CD4-positive, alpha-beta T cell (primary cell): Measurements from ENCODE around the gene TECPR2. TPM values are rescaled to one million over a fixed set of nuclear protein-coding genes. Genes with fewer than 3 reads are reported as not detected.

Source experiments
- ATAC-seq: fragments of 200-7000 bp; cut with Tn5 transposase; one replicate; pipeline ENCODE4 v1.10.0; 2022; ENCODE audit warnings: mild to moderate bottlenecking; ENCODE audit not compliant: poor library complexity
- CTCF ChIA-PET: fragments of 350-600 bp; sonication (Branson Sonifier 250); formaldehyde crosslinking; loops from one replicate; lab custom pipeline; 2021; ENCODE audit warnings: antibody characterized with exemption, inconsistent platforms; lab: Charles Lee
- POLR2A ChIA-PET: fragments of 350-600 bp; sonication (Branson Sonifier 250); formaldehyde crosslinking; loops from one replicate; lab custom pipeline; 2021; ENCODE audit warnings: antibody characterized with exemption, inconsistent platforms; lab: Charles Lee
- DNase-seq, 14 experiments: peaks; one replicate each; pipeline ENCODE4 v3.0.0-alpha.2; 2013 to 2020; ENCODE audit warnings: mixed read lengths in 2 of 14
- H3K27ac ChIP-seq, 2 donors: one replicate each; pipeline versions ENCODE4 v1.5.1 to v1.7.0; 2013; ENCODE audit warnings: low read length in 2 of 2, low read depth in 1 of 2, mild to moderate bottlenecking in 1 of 2
- H3K27me3 ChIP-seq, 2 experiments: 1 replicate in 1 of 2; 2 replicates in 1 of 2; pipeline versions ENCODE4 v1.6.1 to v1.7.0; 2013; ENCODE audit warnings: low read length in 2 of 2, control low read depth in 1 of 2, mild to moderate bottlenecking in 1 of 2, moderate library complexity in 1 of 2; ENCODE audit not compliant: insufficient read depth in 2 of 2, control insufficient read depth in 1 of 2
- H3K36me3 ChIP-seq: one replicate; pipeline ENCODE4 v1.6.1; 2013; ENCODE audit warnings: low read length, control low read depth; ENCODE audit not compliant: insufficient read depth
- H3K4me1 ChIP-seq: one replicate; pipeline ENCODE4 v1.6.1; 2013; ENCODE audit warnings: low read length, control low read depth; ENCODE audit not compliant: insufficient read depth
- H3K4me3 ChIP-seq: one replicate; pipeline ENCODE4 v1.5.1; 2013; ENCODE audit warnings: mild to moderate bottlenecking, low read length, moderate library complexity
- H3K9me3 ChIP-seq, 2 experiments: 1 replicate in 1 of 2; 2 replicates in 1 of 2; pipeline versions ENCODE4 v1.6.1 to v1.7.0; 2013; ENCODE audit warnings: low read length in 2 of 2, mild to moderate bottlenecking in 2 of 2, control low read depth in 1 of 2, moderate library complexity in 1 of 2; ENCODE audit not compliant: control insufficient read depth in 1 of 2, insufficient read depth in 1 of 2
- H3K27ac Mint-ChIP-seq: one replicate; pipeline ENCODE4 v1.8.0; 2020; ENCODE audit warnings: mixed read lengths
- H3K27me3 Mint-ChIP-seq: one replicate; pipeline ENCODE4 v1.8.0; 2021; ENCODE audit warnings: mixed read lengths
- H3K36me3 Mint-ChIP-seq: one replicate; pipeline ENCODE4 v1.8.0; 2021; ENCODE audit warnings: low read depth, mixed read lengths
- H3K4me1 Mint-ChIP-seq: one replicate; pipeline ENCODE4 v1.8.0; 2021; ENCODE audit warnings: low read depth, mixed read lengths
- H3K4me3 Mint-ChIP-seq: one replicate; pipeline ENCODE4 v1.8.0; 2020; ENCODE audit warnings: mild to moderate bottlenecking, mixed read lengths
- H3K9me3 Mint-ChIP-seq: one replicate; pipeline ENCODE4 v1.8.0; 2020; ENCODE audit warnings: mixed read lengths
- intact Hi-C, 2 experiments: fragments of 100-400 bp; cut with DNase I in 1 of 2; cut with micrococcal nuclease in 1 of 2; formaldehyde crosslinking; loops; one replicate each; pipeline versions ENCODE4 v1.15.1 to v1.9.0; 2023 to 2025; cut with DNase I, micrococcal nuclease
- total RNA-seq, 174 experiments: library from RNA in 2 of 174; stranded (reverse) in 2 of 174; gene quantifications; one replicate each; pipeline ENCODE4 v1.2.3 and lab custom pipeline; 2021 to 2026
- TF ChIP-seq, protein P1 (sequence below): fragments of 200-600 bp; IDR thresholded peaks from one replicate; pipeline ENCODE4 v1.8.0; 2022; ENCODE audit warnings: antibody characterized with exemption, mild to moderate bottlenecking

Gene TECPR2
- total RNA-seq, 2 experiments from 2014 or later, result 5.0 to 5.4 TPM

DNA sequence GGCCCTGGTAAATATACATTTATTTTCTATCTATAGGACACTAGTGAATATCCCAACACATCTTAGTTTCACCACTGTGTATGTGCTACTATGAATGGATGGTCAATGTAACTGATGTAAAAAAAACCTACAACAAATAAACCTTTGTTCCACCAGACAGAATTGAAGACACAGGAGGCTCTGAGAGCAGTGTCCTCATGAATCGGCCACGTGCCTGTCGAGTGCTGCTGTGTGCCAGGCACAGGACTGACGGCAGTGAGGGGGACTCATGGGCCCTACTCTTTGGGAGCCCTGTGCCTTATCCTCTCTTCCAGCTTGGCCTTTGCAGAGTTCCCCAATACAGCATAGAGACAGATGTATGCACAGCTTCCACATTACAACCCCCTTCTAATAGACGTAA, 18.3 kb upstream of the TECPR2 start:
- no peaks in the 10 kb centered on the region for H3K27me3 ChIP-seq
- no peak for DNase-seq
- no peak overlapping the region for H3K27ac ChIP-seq
- no peak for ATAC-seq
- intact Hi-C loops, result no loop called here
- H3K9me3 ChIP-seq, result no peaks in the 10 kb centered on the region
- H3K27ac Mint-ChIP-seq, result no peak overlapping the region
- H3K4me1 ChIP-seq, result no peaks in the 10 kb centered on the region
- TF ChIP-seq, protein P1, sequence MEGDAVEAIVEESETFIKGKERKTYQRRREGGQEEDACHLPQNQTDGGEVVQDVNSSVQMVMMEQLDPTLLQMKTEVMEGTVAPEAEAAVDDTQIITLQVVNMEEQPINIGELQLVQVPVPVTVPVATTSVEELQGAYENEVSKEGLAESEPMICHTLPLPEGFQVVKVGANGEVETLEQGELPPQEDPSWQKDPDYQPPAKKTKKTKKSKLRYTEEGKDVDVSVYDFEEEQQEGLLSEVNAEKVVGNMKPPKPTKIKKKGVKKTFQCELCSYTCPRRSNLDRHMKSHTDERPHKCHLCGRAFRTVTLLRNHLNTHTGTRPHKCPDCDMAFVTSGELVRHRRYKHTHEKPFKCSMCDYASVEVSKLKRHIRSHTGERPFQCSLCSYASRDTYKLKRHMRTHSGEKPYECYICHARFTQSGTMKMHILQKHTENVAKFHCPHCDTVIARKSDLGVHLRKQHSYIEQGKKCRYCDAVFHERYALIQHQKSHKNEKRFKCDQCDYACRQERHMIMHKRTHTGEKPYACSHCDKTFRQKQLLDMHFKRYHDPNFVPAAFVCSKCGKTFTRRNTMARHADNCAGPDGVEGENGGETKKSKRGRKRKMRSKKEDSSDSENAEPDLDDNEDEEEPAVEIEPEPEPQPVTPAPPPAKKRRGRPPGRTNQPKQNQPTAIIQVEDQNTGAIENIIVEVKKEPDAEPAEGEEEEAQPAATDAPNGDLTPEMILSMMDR, result no peak
- H3K27me3 Mint-ChIP-seq, result no peaks in the 10 kb centered on the region
- H3K36me3 Mint-ChIP-seq, result peaks cover 67% of the 10 kb centered on the region
- H3K36me3 ChIP-seq, result peaks cover 69% of the 10 kb centered on the region
- no peaks in the 10 kb centered on the region for H3K4me1 Mint-ChIP-seq
- POLR2A ChIA-PET, result no interaction called here
- no peak overlapping the region for H3K4me3 ChIP-seq
- CTCF ChIA-PET, result no interaction called here
- no peak overlapping the region for H3K4me3 Mint-ChIP-seq
- no peaks in the 10 kb centered on the region for H3K9me3 Mint-ChIP-seq

DNA sequence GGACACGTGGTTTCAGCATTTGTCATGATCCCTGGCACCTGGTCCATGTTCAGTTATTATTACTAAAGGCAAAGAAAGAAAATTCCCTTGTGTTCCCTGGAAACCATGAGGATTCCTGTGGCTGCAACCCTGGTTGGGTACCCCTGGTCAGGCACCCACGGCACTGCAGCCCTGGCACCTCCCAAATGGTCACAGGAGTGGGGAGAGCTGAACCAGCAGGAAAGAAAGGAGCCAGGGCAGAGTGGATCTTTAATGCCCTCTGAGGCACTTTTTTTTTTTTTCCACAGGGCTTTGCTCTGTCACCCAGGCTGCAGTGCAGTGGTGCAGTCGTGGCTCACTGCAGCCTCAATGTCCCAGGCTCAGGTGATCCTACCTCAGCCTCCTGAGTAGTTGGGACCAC, 17.5 kb upstream of the TECPR2 start:
- Histone ChIP-seq H3K27ac (no peak overlapping the region), H3K27me3 (no peaks in the 10 kb centered on the region), H3K9me3 (no peaks in the 10 kb centered on the region), H3K36me3 (peaks cover 75% of the 10 kb centered on the region), H3K4me3 (no peak overlapping the region), H3K4me1 (no peaks in the 10 kb centered on the region)
- no peak for ATAC-seq
- no peak overlapping the region for H3K27ac Mint-ChIP-seq
- H3K9me3 Mint-ChIP-seq, result no peaks in the 10 kb centered on the region
- CTCF ChIA-PET, result no interaction called here
- H3K4me3 Mint-ChIP-seq, result no peak overlapping the region
- H3K4me1 Mint-ChIP-seq, result no peaks in the 10 kb centered on the region
- H3K27me3 Mint-ChIP-seq, result no peaks in the 10 kb centered on the region
- POLR2A ChIA-PET, result no interaction called here
- no peak for DNase-seq
- peaks cover 74% of the 10 kb centered on the region for H3K36me3 Mint-ChIP-seq
- intact Hi-C loops, result no loop called here
- TF ChIP-seq, protein P1, result no peak

DNA sequence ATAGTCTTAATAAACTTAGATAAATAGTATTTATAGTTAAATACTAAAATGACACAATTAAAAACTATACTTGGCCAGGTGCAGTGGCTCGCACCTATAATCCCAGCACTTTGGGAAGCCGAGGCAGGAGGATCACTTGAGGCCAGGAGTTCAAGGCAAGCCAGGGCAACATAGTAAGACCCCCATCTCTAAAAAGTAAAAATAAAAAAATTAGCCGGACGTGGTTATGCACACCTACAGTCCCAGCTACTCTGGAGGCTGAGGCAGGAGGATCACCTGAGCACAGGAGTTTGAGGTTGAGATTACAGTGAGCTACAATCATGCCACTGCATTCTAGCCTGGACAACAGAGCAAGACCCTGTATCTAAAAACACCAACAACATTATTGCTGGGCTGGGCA, 16.1 kb upstream of the TECPR2 start:
- peaks cover 77% of the 10 kb centered on the region for H3K36me3 Mint-ChIP-seq
- H3K4me3 Mint-ChIP-seq, result no peak overlapping the region
- ChIA-PET POLR2A (no interaction called here), CTCF (no interaction called here)
- Histone ChIP-seq H3K9me3 (no peaks in the 10 kb centered on the region), H3K36me3 (peaks cover 79% of the 10 kb centered on the region), H3K4me3 (no peak overlapping the region), H3K4me1 (no peaks in the 10 kb centered on the region), H3K27ac (no peak overlapping the region), H3K27me3 (no peaks in the 10 kb centered on the region)
- no peaks in the 10 kb centered on the region for H3K9me3 Mint-ChIP-seq
- intact Hi-C loops, result no loop called here
- H3K4me1 Mint-ChIP-seq, result no peaks in the 10 kb centered on the region
- no peak overlapping the region for H3K27ac Mint-ChIP-seq
- DNase-seq (no peak), ATAC-seq (no peak)
- H3K27me3 Mint-ChIP-seq, result no peaks in the 10 kb centered on the region
- TF ChIP-seq, protein P1, result no peak
